ENCODE data around the gene INO80D.
"Not testable (repeated sequence)": the region's sequence is repeated elsewhere in the genome, so short reads cannot be mapped to it uniquely, and the experiment has no call there.

Gene INO80D

GRCh38 chr2:206112108-206112507 is 26.1 kb upstream of the INO80D start:
- DNase-seq (ENCODE audit: low read depth, low spot score) = no peak
- TF ChIP-seq FOXP2 (optimal IDR thresholded peaks at IDR 0.05; ENCODE audit: control extremely low read depth, extremely low read length, insufficient read depth) (no peak), EZH2 (IDR thresholded peaks at IDR 0.05) (no peak), POLR2AphosphoS5 (IDR thresholded peaks at IDR 0.05; ENCODE audit: borderline replicate concordance, low read depth, low read length) (no peak)

DNA sequence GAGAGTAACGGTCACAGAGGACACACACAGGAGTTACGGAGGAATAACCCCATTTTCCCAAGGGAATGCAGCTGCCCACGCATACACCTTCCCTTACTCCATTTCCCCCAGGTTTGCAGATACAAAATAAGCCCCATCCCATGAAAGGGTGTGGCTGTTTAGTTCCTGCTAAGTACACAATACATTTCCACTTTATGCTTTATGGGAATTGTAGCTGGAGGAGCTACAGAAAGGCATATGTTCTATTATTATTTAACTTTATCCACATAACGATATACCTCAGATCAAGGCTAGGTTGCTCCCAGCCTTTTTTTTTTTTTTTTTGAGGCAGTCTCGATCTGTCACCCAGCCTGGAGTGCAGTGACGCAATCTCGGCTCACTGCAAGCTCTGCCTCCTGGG is 22.7 kb upstream of the INO80D start:
- Histone ChIP-seq H3K36me3 (ENCODE audit: insufficient read depth, low read length) (peaks cover 3% of the 10 kb centered on the region; the same call in 1 of the 2 replicates), H3K4me3 (no peak overlapping the region), H3K9me3 (ENCODE audit: low read depth, low read length) (no peaks in the 10 kb centered on the region), H3K9ac (ENCODE audit: insufficient read length) (no peak overlapping the region), H3K27ac (no peak overlapping the region)
- TF ChIP-seq FOXP2 (optimal IDR thresholded peaks at IDR 0.05; ENCODE audit: control extremely low read depth, extremely low read length, insufficient read depth) (no peak), POLR2AphosphoS5 (IDR thresholded peaks at IDR 0.05; ENCODE audit: borderline replicate concordance, low read depth, low read length) (no peak), EZH2 (IDR thresholded peaks at IDR 0.05) (no peak)
- DNase-seq (ENCODE audit: low read depth, low spot score) = no peak

More at GRCh38 chr2:206112108-206112507, 26.1 kb upstream of the INO80D start:
- no peak overlapping the region for H3K4me3 ChIP-seq
- H3K36me3 ChIP-seq (ENCODE audit: insufficient read depth, low read length) = peaks cover 3% of the 10 kb centered on the region
- H3K27ac ChIP-seq = no peak overlapping the region
- no peaks in the 10 kb centered on the region for H3K9me3 ChIP-seq (ENCODE audit: low read depth, low read length)
- H3K9ac ChIP-seq (ENCODE audit: insufficient read length) = no peak overlapping the region

DNA sequence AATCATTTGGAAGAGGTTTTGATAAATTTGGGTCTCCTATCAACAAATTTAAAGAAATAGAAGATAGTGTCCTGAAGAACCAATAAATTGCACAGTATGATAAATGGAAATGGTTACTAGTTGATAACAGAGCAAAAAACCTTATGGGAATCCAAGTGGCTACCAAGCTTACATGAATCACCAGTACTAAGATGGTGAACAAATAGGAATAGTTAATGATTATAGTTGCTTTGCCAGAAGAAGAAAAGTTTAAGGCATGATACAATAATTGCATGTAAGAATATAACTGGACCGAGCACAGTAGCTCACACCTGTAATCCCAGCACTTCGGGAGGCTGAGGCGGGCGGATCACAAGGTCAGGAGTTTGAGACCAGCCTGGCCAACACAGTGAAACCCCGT is 19.6 kb upstream of the INO80D start:
- Histone ChIP-seq H3K9me3 (ENCODE audit: low read depth, low read length) (no peaks in the 10 kb centered on the region), H3K27ac (no peak overlapping the region)
- TF ChIP-seq EZH2 (IDR thresholded peaks at IDR 0.05) = no peak
- TF ChIP-seq FOXP2 (optimal IDR thresholded peaks at IDR 0.05; ENCODE audit: control extremely low read depth, extremely low read length, insufficient read depth) = no peak
- no peak for TF ChIP-seq POLR2AphosphoS5 (IDR thresholded peaks at IDR 0.05; ENCODE audit: borderline replicate concordance, low read depth, low read length)

DNA sequence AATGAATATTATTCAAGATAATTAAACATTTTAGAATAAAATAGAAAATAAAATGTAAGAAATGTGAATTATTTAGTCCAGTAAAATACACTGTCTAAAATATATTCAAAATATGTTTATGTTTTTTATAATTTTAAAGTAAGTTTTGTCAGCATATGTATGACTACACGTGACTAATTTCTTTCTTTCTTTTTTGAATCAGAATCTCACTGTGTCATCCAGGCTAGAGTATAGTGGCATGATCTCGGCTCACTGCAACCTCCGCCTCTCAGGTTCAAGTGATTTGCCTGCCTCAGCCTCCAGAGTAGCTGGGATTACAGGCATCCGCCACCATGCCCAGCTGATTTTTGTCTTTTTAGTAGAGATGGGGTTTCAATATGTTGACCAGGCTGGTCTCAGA is 19.1 kb upstream of the INO80D start:
- Histone ChIP-seq H3K36me3 (ENCODE audit: insufficient read depth, low read length) (no peaks in the 10 kb centered on the region), H3K9ac (ENCODE audit: insufficient read length) (no peak overlapping the region), H3K27ac (no peak overlapping the region), H3K4me3 (no peak overlapping the region), H3K9me3 (ENCODE audit: low read depth, low read length) (no peaks in the 10 kb centered on the region)
- TF ChIP-seq FOXP2 (optimal IDR thresholded peaks at IDR 0.05; ENCODE audit: control extremely low read depth, extremely low read length, insufficient read depth) (no peak), POLR2AphosphoS5 (IDR thresholded peaks at IDR 0.05; ENCODE audit: borderline replicate concordance, low read depth, low read length) (no peak), EZH2 (IDR thresholded peaks at IDR 0.05) (no peak)
- DNase-seq (ENCODE audit: low read depth, low spot score) = no peak

More for the DNA sequence above, 19.6 kb upstream of the INO80D start:
- no peak for DNase-seq (ENCODE audit: low read depth, low spot score)
- Histone ChIP-seq H3K9ac (ENCODE audit: insufficient read length) (no peak overlapping the region), H3K36me3 (ENCODE audit: insufficient read depth, low read length) (no peaks in the 10 kb centered on the region), H3K4me3 (no peak overlapping the region)

GRCh38 chr2:206098872-206099271 is 12.9 kb upstream of the INO80D start:
- not testable (repeated sequence) for DNase-seq (ENCODE audit: low read depth, low spot score); H3K36me3 ChIP-seq (ENCODE audit: insufficient read depth, low read length); H3K4me3 ChIP-seq

DNA sequence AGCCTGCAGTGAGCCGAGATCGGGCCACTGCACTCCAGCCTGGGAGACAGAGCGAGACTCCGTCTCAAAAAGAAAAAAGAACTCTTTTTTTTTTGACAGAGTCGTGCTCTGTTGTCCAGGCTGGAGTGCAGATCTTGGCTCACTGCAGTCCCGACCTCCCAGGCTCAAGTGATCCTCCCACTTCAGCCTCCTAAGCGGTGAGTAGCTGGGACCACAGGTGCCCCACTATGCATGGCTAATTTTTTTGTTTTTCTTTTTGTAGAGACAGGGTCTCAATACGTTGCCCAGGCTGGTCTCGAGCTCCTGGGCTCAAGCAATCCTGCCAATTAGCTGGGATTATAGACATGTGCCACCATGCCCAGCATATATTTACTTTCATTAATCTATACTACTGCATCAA is 12.5 kb upstream of the INO80D start:
- Histone ChIP-seq H3K9me3 (ENCODE audit: low read depth, low read length) (no peaks in the 10 kb centered on the region), H3K27ac (no peak overlapping the region), H3K9ac (ENCODE audit: insufficient read length) (no peak overlapping the region), H3K36me3 (ENCODE audit: insufficient read depth, low read length) (no peaks in the 10 kb centered on the region), H3K4me3 (no peak overlapping the region)
- DNase-seq (ENCODE audit: low read depth, low spot score) = no peak
- TF ChIP-seq FOXP2 (optimal IDR thresholded peaks at IDR 0.05; ENCODE audit: control extremely low read depth, extremely low read length, insufficient read depth) (no peak), EZH2 (IDR thresholded peaks at IDR 0.05) (no peak), POLR2AphosphoS5 (IDR thresholded peaks at IDR 0.05; ENCODE audit: borderline replicate concordance, low read depth, low read length) (no peak)

More at GRCh38 chr2:206098872-206099271, 12.9 kb upstream of the INO80D start:
- H3K27ac ChIP-seq; H3K9ac ChIP-seq (ENCODE audit: insufficient read length); H3K9me3 ChIP-seq (ENCODE audit: low read depth, low read length): not testable (repeated sequence)

DNA sequence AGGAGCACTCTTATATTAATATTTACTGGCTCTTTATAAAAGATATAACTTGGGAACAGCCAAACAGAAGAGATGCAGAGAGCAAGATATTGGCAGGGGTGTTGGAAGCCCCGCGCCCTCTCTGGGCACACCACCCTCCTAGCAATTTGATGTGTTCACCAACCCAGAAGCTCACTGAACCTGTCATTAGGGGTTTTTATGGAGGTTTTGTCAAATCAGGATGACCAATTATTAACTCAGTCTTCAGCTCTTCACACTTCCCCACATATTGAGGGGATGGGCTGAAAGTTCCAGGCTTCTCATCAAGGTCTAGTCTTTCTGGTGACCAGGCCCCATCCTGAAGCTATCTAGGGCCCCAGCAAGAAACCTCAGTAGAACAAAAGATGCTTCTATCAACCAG is 10.9 kb upstream of the INO80D start:
- DNase-seq (ENCODE audit: low read depth, low spot score) = no peak
- Histone ChIP-seq H3K27ac (no peak overlapping the region), H3K36me3 (ENCODE audit: insufficient read depth, low read length) (no peaks in the 10 kb centered on the region), H3K9ac (ENCODE audit: insufficient read length) (no peak overlapping the region), H3K4me3 (no peak overlapping the region), H3K9me3 (ENCODE audit: low read depth, low read length) (no peaks in the 10 kb centered on the region)
- TF ChIP-seq POLR2AphosphoS5 (IDR thresholded peaks at IDR 0.05; ENCODE audit: borderline replicate concordance, low read depth, low read length) = no peak
- TF ChIP-seq EZH2 (IDR thresholded peaks at IDR 0.05) = no peak
- no peak for TF ChIP-seq FOXP2 (optimal IDR thresholded peaks at IDR 0.05; ENCODE audit: control extremely low read depth, extremely low read length, insufficient read depth)

DNA sequence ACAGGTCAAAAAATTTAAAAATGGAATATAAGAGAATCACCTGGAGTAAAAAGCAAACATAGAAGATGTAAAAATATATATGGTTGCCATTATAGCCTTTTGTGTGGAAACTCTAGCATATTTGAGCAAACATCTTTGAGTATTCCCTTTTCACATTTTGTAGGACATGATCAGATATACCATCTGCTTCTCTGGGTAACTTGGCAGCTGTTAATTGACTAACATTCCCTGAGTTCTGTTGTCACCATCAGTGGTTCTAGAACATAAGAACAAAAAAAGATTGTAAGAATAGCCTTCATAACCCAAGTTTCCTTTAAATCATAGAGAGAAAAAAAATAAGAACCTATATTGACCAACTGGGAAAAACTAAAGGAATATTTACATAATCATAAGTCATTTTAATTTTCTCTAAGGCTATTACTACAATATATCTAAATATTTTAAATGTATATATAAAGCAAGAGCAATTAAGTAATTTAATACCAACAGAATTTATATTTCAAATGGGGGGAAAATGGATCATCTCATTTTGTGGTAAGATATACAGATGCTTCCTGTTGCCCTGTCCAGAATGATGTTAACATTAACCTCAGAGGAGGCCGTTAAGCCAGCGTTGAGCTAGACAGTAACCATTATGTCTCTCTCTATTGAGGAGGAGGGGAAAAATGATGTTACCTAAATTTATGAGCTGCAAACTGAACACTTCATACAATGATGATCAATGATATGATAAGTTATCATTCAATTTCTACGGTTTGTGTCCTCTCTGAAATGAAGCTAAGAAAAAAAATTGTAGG is 9.8 kb upstream of the INO80D start:
- no peak for DNase-seq (ENCODE audit: low read depth, low spot score)
- Histone ChIP-seq H3K9me3 (ENCODE audit: low read depth, low read length) (no peaks in the 10 kb centered on the region), H3K36me3 (ENCODE audit: insufficient read depth, low read length) (no peaks in the 10 kb centered on the region), H3K27ac (no peak overlapping the region), H3K9ac (ENCODE audit: insufficient read length) (no peak overlapping the region), H3K4me3 (no peak overlapping the region)
- TF ChIP-seq FOXP2 (optimal IDR thresholded peaks at IDR 0.05; ENCODE audit: control extremely low read depth, extremely low read length, insufficient read depth) (no peak), POLR2AphosphoS5 (IDR thresholded peaks at IDR 0.05; ENCODE audit: borderline replicate concordance, low read depth, low read length) (no peak), EZH2 (IDR thresholded peaks at IDR 0.05) (no peak)

- Histone ChIP-seq H3K36me3 (ENCODE audit: insufficient read depth, low read length) (no peaks in the 10 kb centered on the region), H3K27ac (no peak overlapping the region), H3K9ac (ENCODE audit: insufficient read length) (no peak overlapping the region), H3K4me3 (no peak overlapping the region), H3K9me3 (ENCODE audit: low read depth, low read length) (no peaks in the 10 kb centered on the region)
- DNase-seq (ENCODE audit: low read depth, low spot score) = no peak
- no peak for TF ChIP-seq POLR2AphosphoS5 (IDR thresholded peaks at IDR 0.05; ENCODE audit: borderline replicate concordance, low read depth, low read length)
- no peak for TF ChIP-seq EZH2 (IDR thresholded peaks at IDR 0.05)
- TF ChIP-seq FOXP2 (optimal IDR thresholded peaks at IDR 0.05; ENCODE audit: control extremely low read depth, extremely low read length, insufficient read depth) = no peak
Measured at GRCh38 chr2:206092297-206092696, 6.3 kb upstream of the INO80D start.

All from SK-N-MC (cell line).